SU-DHL-6 (cell line): Measurements from ENCODE around the gene ATOX1.

Experiments
- H2AFZ ChIP-seq: fragments of 200-600 bp; sonication (generic); 2 replicates; pipeline ENCODE4 v1.6.1; 2014; ENCODE audit warnings: low read depth, mild to moderate bottlenecking, moderate library complexity, mixed read lengths, antibody characterized with exemption, low read length; ENCODE audit not compliant: severe bottlenecking
- H3F3A ChIP-seq: fragments of 200-600 bp; shearing (Covaris generic); 2 replicates; pipeline ENCODE4 v1.6.0; 2016; ENCODE audit warnings: antibody characterized with exemption, mild to moderate bottlenecking; ENCODE audit not compliant: insufficient read depth
- H3K27ac ChIP-seq: fragments of 200-600 bp; sonication (generic); 2 replicates; pipeline ENCODE4 v1.5.1; 2016; ENCODE audit warnings: low read depth, mild to moderate bottlenecking, low read length, moderate library complexity, mixed read lengths
- H3K27me3 ChIP-seq: fragments of 200-600 bp; sonication (generic), shearing (Covaris generic); 2 replicates; pipeline ENCODE4 v1.6.0; 2014; ENCODE audit warnings: mild to moderate bottlenecking, low read length
- H3K36me3 ChIP-seq: fragments of 200-600 bp; sonication (generic); 2 replicates; pipeline ENCODE4 v1.6.1; 2014; ENCODE audit warnings: mild to moderate bottlenecking, low read length, mixed read lengths
- H3K4me2 ChIP-seq: fragments of 300-600, 200-600 bp; shearing (Covaris generic), sonication (generic); 2 replicates; pipeline ENCODE4 v1.6.0; 2014; ENCODE audit warnings: low read length, low read depth, mild to moderate bottlenecking; ENCODE audit not compliant: poor library complexity, severe bottlenecking
- H3K4me3 ChIP-seq: fragments of 200-600 bp; sonication (generic); 2 replicates; pipeline ENCODE4 v1.5.1; 2014; ENCODE audit warnings: antibody characterized with exemption, low read length, mild to moderate bottlenecking, mixed read lengths; ENCODE audit not compliant: insufficient read depth, poor library complexity, severe bottlenecking
- H3K79me2 ChIP-seq: fragments of 200-600 bp; sonication (generic); 2 replicates; pipeline ENCODE4 v1.6.1; 2014; ENCODE audit warnings: mild to moderate bottlenecking, low read length, moderate library complexity; ENCODE audit not compliant: insufficient read depth
- H3K9ac ChIP-seq: fragments of 200-600 bp; sonication (generic); 2 replicates; pipeline ENCODE4 v1.7.0; 2014; ENCODE audit warnings: mild to moderate bottlenecking, low read length
- H3K9me2 ChIP-seq: fragments of 200-600 bp; sonication (generic); replicated peaks from 2 replicates; pipeline ENCODE4 v1.6.1; 2014; ENCODE audit warnings: low read length; ENCODE audit not compliant: insufficient read depth
- H3K9me3 ChIP-seq: fragments of 200-600 bp; sonication (generic); 2 replicates; pipeline ENCODE4 v1.6.1; 2014; ENCODE audit warnings: low read length, mixed read lengths; ENCODE audit not compliant: insufficient read depth
- H4K20me1 ChIP-seq: fragments of 200-600 bp; sonication (generic); 2 replicates; pipeline ENCODE4 v1.6.1; 2014; ENCODE audit warnings: low read depth, mild to moderate bottlenecking, antibody characterized with exemption, low read length, moderate library complexity, mixed read lengths
- EZH2phosphoT487 ChIP-seq: fragments of 200-600 bp; sonication (generic), shearing (Covaris generic); conservative IDR thresholded peaks from 2 replicates; pipeline ENCODE4 v1.6.1; 2018; ENCODE audit warnings: mild to moderate bottlenecking, antibody characterized with exemption, low read length, moderate library complexity, mixed read lengths
- TF ChIP-seq, protein P1 (sequence below): fragments of 200-600 bp; sonication (generic); IDR thresholded peaks from one replicate; pipeline ENCODE4 v1.5.1; 2017; ENCODE audit warnings: antibody characterized with exemption, mild to moderate bottlenecking, low read length, moderate library complexity; ENCODE audit not compliant: insufficient read depth, poor library complexity, severe bottlenecking

ATOX1 gene

GRCh38 chr5:151781201-151781600 lies 22.8 kb upstream of the ATOX1 start:
- H3K4me2 ChIP-seq = peak overlapping the region; percentile 28
- peaks cover 19% of the 10 kb centered on the region for H3K36me3 ChIP-seq
- H4K20me1 ChIP-seq = peaks cover 87% of the 10 kb centered on the region
- H3K9me2 ChIP-seq = no peaks in the 10 kb centered on the region
- H3K4me3 ChIP-seq = no peak overlapping the region
- H3K79me2 ChIP-seq = peaks cover 100% of the 10 kb centered on the region
- no peak overlapping the region; the same call in 1 of the 2 replicates for H3K27ac ChIP-seq
- H2AFZ ChIP-seq = no peak overlapping the region
- no peak for TF ChIP-seq EZH2phosphoT487
- TF ChIP-seq, protein P1, sequence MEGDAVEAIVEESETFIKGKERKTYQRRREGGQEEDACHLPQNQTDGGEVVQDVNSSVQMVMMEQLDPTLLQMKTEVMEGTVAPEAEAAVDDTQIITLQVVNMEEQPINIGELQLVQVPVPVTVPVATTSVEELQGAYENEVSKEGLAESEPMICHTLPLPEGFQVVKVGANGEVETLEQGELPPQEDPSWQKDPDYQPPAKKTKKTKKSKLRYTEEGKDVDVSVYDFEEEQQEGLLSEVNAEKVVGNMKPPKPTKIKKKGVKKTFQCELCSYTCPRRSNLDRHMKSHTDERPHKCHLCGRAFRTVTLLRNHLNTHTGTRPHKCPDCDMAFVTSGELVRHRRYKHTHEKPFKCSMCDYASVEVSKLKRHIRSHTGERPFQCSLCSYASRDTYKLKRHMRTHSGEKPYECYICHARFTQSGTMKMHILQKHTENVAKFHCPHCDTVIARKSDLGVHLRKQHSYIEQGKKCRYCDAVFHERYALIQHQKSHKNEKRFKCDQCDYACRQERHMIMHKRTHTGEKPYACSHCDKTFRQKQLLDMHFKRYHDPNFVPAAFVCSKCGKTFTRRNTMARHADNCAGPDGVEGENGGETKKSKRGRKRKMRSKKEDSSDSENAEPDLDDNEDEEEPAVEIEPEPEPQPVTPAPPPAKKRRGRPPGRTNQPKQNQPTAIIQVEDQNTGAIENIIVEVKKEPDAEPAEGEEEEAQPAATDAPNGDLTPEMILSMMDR = no peak
- H3K9me3 ChIP-seq = no peaks in the 10 kb centered on the region
- H3K27me3 ChIP-seq = no peaks in the 10 kb centered on the region
- no peak overlapping the region for H3K9ac ChIP-seq
- peaks cover 10% of the 10 kb centered on the region; the same call in 1 of the 2 replicates for H3F3A ChIP-seq

DNA sequence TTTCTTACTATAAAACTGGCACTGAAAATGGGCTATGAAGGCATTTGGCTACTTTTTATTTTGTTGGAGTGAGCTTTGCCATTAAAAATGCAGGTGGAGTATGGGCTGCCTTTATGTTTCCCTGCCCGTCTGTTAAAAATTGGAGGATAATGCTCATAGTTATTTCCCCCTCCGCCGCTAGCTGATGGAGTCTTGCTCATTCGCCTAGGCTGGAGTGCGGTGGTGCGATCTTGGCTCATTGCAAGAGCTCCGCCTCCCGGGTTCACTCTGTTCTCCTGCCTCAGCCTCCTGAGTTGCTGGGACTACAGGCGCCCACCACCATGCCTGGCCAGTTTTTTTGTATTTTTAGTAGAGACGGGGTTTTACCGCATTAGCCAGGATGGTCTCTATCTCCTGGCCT lies 21.9 kb upstream of the ATOX1 start:
- no peak overlapping the region for H3K27ac ChIP-seq
- H4K20me1 ChIP-seq = peaks cover 87% of the 10 kb centered on the region
- no peak overlapping the region for H3K4me3 ChIP-seq
- peaks cover 26% of the 10 kb centered on the region for H3K36me3 ChIP-seq
- H3K4me2 ChIP-seq = peak overlapping the region; percentile 28
- no peak overlapping the region for H3K9ac ChIP-seq
- TF ChIP-seq EZH2phosphoT487 = no peak
- TF ChIP-seq, protein P1 = no peak
- no peaks in the 10 kb centered on the region for H3K9me3 ChIP-seq
- H3K27me3 ChIP-seq = no peaks in the 10 kb centered on the region
- H2AFZ ChIP-seq = no peak overlapping the region
- peaks cover 100% of the 10 kb centered on the region for H3K79me2 ChIP-seq
- H3F3A ChIP-seq = peaks cover 10% of the 10 kb centered on the region; the same call in 1 of the 2 replicates
- no peaks in the 10 kb centered on the region for H3K9me2 ChIP-seq

GRCh38 chr5:151779531-151780125 lies 21.2 kb upstream of the ATOX1 start:
- Histone ChIP-seq H3K36me3 (peaks cover 30% of the 10 kb centered on the region), H3F3A (peaks cover 10% of the 10 kb centered on the region; the same call in 1 of the 2 replicates), H3K79me2 (peaks cover 100% of the 10 kb centered on the region), H3K9me3 (no peaks in the 10 kb centered on the region), H3K9ac (no peak overlapping the region), H3K9me2 (no peaks in the 10 kb centered on the region), H3K27me3 (no peaks in the 10 kb centered on the region), H4K20me1 (peaks cover 88% of the 10 kb centered on the region), H3K4me3 (no peak overlapping the region), H3K27ac (0 out of 2 replicates have a peak overlapping the region, but pooled peaks have one; percentile 3), H3K4me2 (peak overlapping the region; percentile 28), H2AFZ (no peak overlapping the region)
- no peak for TF ChIP-seq EZH2phosphoT487
- TF ChIP-seq, protein P1 = no peak
